Adrenal gland (tissue), 12 donors: ENCODE data around the gene PHC1. TPM values are rescaled to one million over a fixed set of nuclear protein-coding genes. Genes with fewer than 3 reads are reported as not detected.

Experiments
- DNase-seq, 7 donors: peaks; one replicate each; pipeline ENCODE4 v3.0.0-alpha.2; 2019 to 2020
- H3K27ac ChIP-seq, 5 donors: fragments of 200-600 bp; sonication (generic) in 4 of 5; 1 replicate in 3 of 5; 2 replicates in 2 of 5; pipeline versions ENCODE4 v1.5.1 to v1.8.0; 2016 to 2020; ENCODE audit warnings: mild to moderate bottlenecking in 1 of 5
- H3K27me3 ChIP-seq: fragments of 200-600 bp; 2 replicates; pipeline ENCODE4 v1.8.0; 2021
- H3K36me3 ChIP-seq, 2 donors: fragments of 200-600 bp; replicated peaks in 1 of 2; 1 replicate in 1 of 2; 2 replicates in 1 of 2; pipeline versions ENCODE4 v1.5.1 to v1.8.0; 2018 to 2022
- H3K4me1 ChIP-seq, 2 donors: fragments of 200-600 bp; replicated peaks in 1 of 2; 1 replicate in 1 of 2; 2 replicates in 1 of 2; pipeline versions ENCODE4 v1.5.1 to v1.8.0; 2018 to 2021
- H3K4me3 ChIP-seq, 4 donors: fragments of 200-600 bp; sonication (generic) in 3 of 4; one replicate each; pipeline ENCODE4 v1.5.1; 2016 to 2018
- H3K9me3 ChIP-seq, 3 donors: fragments of 200-600 bp; sonication (generic) in 1 of 3; replicated peaks in 1 of 3; 1 replicate in 2 of 3; 2 replicates in 1 of 3; pipeline versions ENCODE4 v1.5.1 to v1.8.0; 2016 to 2021
- CTCF ChIP-seq, 6 experiments: fragments of 450-650 bp in 4 of 6; fragments of 200-600 bp in 2 of 6; sonication (generic) in 1 of 6; IDR thresholded peaks; 1 replicate in 5 of 6; 2 replicates in 1 of 6; pipeline versions ENCODE4 v1.5.1 to v1.8.0; 2016 to 2021; ENCODE audit warnings: antibody characterized with exemption in 6 of 6, mild to moderate bottlenecking in 2 of 6, moderate library complexity in 1 of 6
- POLR2A ChIP-seq, 2 donors: fragments of 450-650 bp; IDR thresholded peaks; one replicate each; pipeline ENCODE4 v1.6.1; 2017; ENCODE audit warnings: antibody characterized with exemption in 2 of 2, mild to moderate bottlenecking in 2 of 2, moderate library complexity in 1 of 2
- WGBS, 4 donors: extraction: QIAGEN DNeasy Blood & Tissue Kit in 2 of 4; methylation state at CpG; one replicate each; pipeline versions ENCODE4 v1.1.5 to v1.1.7; 2013 to 2017; 5-methylcytosine and 5-hydroxymethylcytosine counted together
- intact Hi-C, 2 donors: fragments of 100-400 bp; cut with DNase I; formaldehyde crosslinking; loops; one replicate each; pipeline versions ENCODE4 v1.14.1 to v1.15.0; 2022 to 2023
- polyA plus RNA-seq, 3 donors: library from polyadenylated mRNA; stranded (reverse); fragments of 200-250 nt in 2 of 3; fragments of 350-450 nt in 1 of 3; fragmentation: Illumina TruSeq in 1 of 3; extraction: RNeasy Lipid Tissue Mini Kit (QIAGEN cat#74804) in 1 of 3; gene quantifications; one replicate each; pipeline ENCODE4 v1.2.3, GENCODE V29; 2013 to 2014
- total RNA-seq, 9 donors: library from RNA; depleted of rRNA in 4 of 9; stranded (reverse); fragments of >200 nt in 4 of 9; fragments of 120-200 nt in 1 of 9; fragmentation: NEBNext Ultra II Directional in 1 of 9; extraction: Animal tissue kit (Norgen Biotek cat#: 25700) in 1 of 9; gene quantifications; one replicate each; pipeline versions ENCODE4 v1.1.0 to v1.2.4, GENCODE V29; 2013 to 2023
- donor health status: healthy with polysubstance abuse.
- donor health status: Bipolar disorder and iron deficiency.
- donor health status: DM: yes; HTN: yes; CAD: no.
- donor health status: DM: no; HTN: no; CAD: no.
- donor health status: DM: no; HTN: no; CAD: no.
- donor health status: DM: yes; HTN: yes; CAD: no.

Gene PHC1
- total and polyA plus RNA-seq, 12 donors = 10.9 to 68.3 (median 26.5) TPM

DNA sequence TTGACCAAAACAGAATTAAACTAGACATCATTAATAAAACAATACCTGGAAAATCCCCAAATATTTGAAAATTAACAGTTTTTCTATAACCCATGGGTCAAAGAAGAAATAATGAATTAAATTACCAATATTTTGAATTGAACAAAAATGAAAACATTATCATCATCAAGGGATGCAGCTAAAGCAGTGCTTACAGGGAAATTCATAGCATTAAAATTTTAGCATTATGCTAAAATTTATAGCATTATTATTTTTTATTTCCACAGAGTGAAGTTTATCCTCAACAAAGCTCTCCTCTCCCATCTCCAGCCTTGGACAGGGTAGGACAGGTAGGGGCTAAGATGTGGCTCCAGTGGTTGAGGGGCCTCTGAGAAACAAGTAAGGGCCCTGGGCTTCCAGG is 54.5 kb downstream of the PHC1 start:
- Histone ChIP-seq H3K9me3 (peaks cover 0 to 11% (median 8%) of the 10 kb centered on the region in 3 donors), H3K27me3 (no peaks in the 10 kb centered on the region), H3K36me3 (no peaks in the 10 kb centered on the region), H3K4me1 (no peaks in the 10 kb centered on the region), H3K4me3 (no peak overlapping the region), H3K27ac (no peak overlapping the region)
- TF ChIP-seq POLR2A (IDR thresholded peaks at IDR 0.05) (no peak), CTCF (IDR thresholded peaks at IDR 0.05) (no peak)
- intact Hi-C loops = no loop called here
- no peak for DNase-seq

DNA sequence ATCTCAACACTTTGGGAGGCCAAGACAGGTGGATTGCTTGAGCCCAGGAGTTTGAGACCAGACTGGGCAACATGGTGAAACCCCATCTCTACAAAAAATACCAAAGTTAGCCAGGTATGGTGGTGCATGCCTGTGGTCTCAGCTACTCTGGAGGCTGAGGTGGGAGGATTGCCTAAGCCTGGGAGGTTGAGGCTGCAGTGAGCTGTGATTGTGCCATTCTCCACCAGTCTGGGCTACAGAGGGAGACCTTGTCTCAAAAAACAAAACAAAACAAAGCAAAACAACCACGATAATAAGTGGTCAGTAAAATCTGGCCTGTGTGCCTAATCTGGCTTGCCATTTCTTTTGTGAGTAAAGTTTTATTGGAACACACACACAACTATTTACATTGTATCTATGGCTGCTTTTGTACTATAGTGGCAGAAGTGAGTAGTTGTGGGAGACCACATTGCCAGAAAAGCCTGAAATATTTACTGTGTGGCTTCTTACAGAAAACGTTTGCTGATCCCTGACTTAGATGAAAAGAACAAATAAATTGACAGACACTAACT is 55.6 kb downstream of the PHC1 start:
- no peak for DNase-seq
- TF ChIP-seq CTCF (IDR thresholded peaks at IDR 0.05) = no peak
- no peak for TF ChIP-seq POLR2A (IDR thresholded peaks at IDR 0.05)
- Histone ChIP-seq H3K9me3 (peaks cover 0 to 11% (median 8%) of the 10 kb centered on the region in 3 donors), H3K4me1 (no peaks in the 10 kb centered on the region), H3K27me3 (no peaks in the 10 kb centered on the region), H3K27ac (no peak overlapping the region), H3K36me3 (no peaks in the 10 kb centered on the region), H3K4me3 (no peak overlapping the region)
- WGBS, 4 donors = 63 to 70% (median 67%) methylated on average over 2 of the region's 2 CpGs
- intact Hi-C loops = no loop called here

DNA sequence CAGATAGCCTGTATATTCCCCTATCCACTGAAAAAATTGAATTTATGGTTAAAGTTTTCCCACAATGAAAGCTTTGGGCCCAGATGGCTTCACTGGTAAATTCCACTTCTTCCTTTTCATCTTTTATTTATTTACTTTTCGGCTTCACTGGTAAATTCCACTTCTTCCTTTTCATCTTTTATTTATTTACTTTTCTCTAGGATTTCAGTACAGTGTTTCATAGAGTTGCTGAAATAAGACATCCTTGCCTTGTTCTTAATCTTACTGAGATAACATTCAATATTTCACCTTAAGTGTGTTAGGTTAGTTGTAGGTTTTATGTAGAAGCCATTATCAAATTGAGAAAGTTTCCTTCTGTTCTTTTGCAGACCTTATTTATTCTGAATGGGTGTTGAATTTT is 56.1 kb downstream of the PHC1 start:
- intact Hi-C loops = no loop called here
- TF ChIP-seq POLR2A (IDR thresholded peaks at IDR 0.05) = no peak
- TF ChIP-seq CTCF (IDR thresholded peaks at IDR 0.05) = no peak
- no peak overlapping the region for H3K4me3 ChIP-seq
- no peak for DNase-seq
- H3K27ac ChIP-seq = no peak overlapping the region
- peaks cover 0 to 11% (median 8%) of the 10 kb centered on the region in 3 donors for H3K9me3 ChIP-seq
- H3K36me3 ChIP-seq = no peaks in the 10 kb centered on the region
- 75 to 90% (median 80%) methylated on average over 1 of the region's 1 CpG for WGBS, 4 donors
- no peaks in the 10 kb centered on the region for H3K27me3 ChIP-seq
- no peaks in the 10 kb centered on the region for H3K4me1 ChIP-seq

GRCh38 chr12:8980137-8980536 is 65.8 kb downstream of the PHC1 start:
- no peak overlapping the region for H3K4me3 ChIP-seq
- WGBS, 4 donors = 87 to 95% (median 90%) methylated on average over 3 of the region's 3 CpGs
- no peak overlapping the region for H3K27ac ChIP-seq
- H3K4me1 ChIP-seq = no peaks in the 10 kb centered on the region
- DNase-seq = no peak
- no peaks in the 10 kb centered on the region for H3K36me3 ChIP-seq
- H3K27me3 ChIP-seq = no peaks in the 10 kb centered on the region
- no peak for TF ChIP-seq POLR2A (IDR thresholded peaks at IDR 0.05)
- intact Hi-C loops = no loop called here
- no peaks in the 10 kb centered on the region for H3K9me3 ChIP-seq

- 79 to 100% (median 95%) methylated on average over 1 of the region's 1 CpG for WGBS, 4 donors
- DNase-seq = no peak
- Histone ChIP-seq H3K4me1 (no peaks in the 10 kb centered on the region), H3K4me3 (no peak overlapping the region), H3K27ac (no peak overlapping the region), H3K36me3 (no peaks in the 10 kb centered on the region), H3K9me3 (no peaks in the 10 kb centered on the region), H3K27me3 (no peaks in the 10 kb centered on the region)
- no peak for TF ChIP-seq POLR2A (IDR thresholded peaks at IDR 0.05)
- TF ChIP-seq CTCF (IDR thresholded peaks at IDR 0.05) = no peak
- intact Hi-C loops = no loop called here
These were observed 71.0 kb downstream of the PHC1 start for GRCh38 chr12:8985213-8985754.
